GM23248 (cell line): ENCODE data around the gene MOB4. TPM values are rescaled to one million over a fixed set of nuclear protein-coding genes. Genes with fewer than 3 reads are reported as not detected.
"Not testable (repeated sequence)": the region's sequence is repeated elsewhere in the genome, so short reads cannot be mapped to it uniquely, and the experiment has no call there.

ENCODE experiments used
- DNase-seq: peaks from one replicate; pipeline ENCODE4 v3.0.0-alpha.2; 2015
- H2AFZ ChIP-seq: fragments of 200-600 bp; sonication (generic); 2 replicates; pipeline ENCODE4 v1.6.1; 2016; ENCODE audit warnings: antibody characterized with exemption
- H3F3A ChIP-seq: fragments of 200-600 bp; sonication (generic); 2 replicates; pipeline ENCODE4 v1.6.1; 2016; ENCODE audit warnings: mild to moderate bottlenecking, antibody characterized with exemption, mixed run types; ENCODE audit not compliant: insufficient read depth
- H3K27ac ChIP-seq: fragments of 200-600 bp; sonication (generic); 2 replicates; pipeline ENCODE4 v1.5.1; 2016; ENCODE audit warnings: mild to moderate bottlenecking
- H3K27me3 ChIP-seq: fragments of 200-600 bp; sonication (generic); replicated peaks from 2 replicates; pipeline ENCODE4 v1.6.1; 2016; ENCODE audit warnings: mild to moderate bottlenecking; ENCODE audit not compliant: insufficient read depth
- H3K36me3 ChIP-seq: fragments of 200-600 bp; sonication (generic); 2 replicates; pipeline ENCODE4 v1.6.1; 2016; ENCODE audit warnings: low read depth, mild to moderate bottlenecking
- H3K4me1 ChIP-seq: fragments of 200-600 bp; sonication (generic); 2 replicates; pipeline ENCODE4 v1.6.1; 2016; ENCODE audit warnings: mild to moderate bottlenecking; ENCODE audit not compliant: insufficient read depth
- H3K4me2 ChIP-seq: fragments of 200-600 bp; sonication (generic); one replicate; pipeline ENCODE4 v1.6.1; 2016; ENCODE audit warnings: mild to moderate bottlenecking; ENCODE audit not compliant: unreplicated experiment
- H3K4me3 ChIP-seq: fragments of 200-600 bp; sonication (generic); 2 replicates; pipeline ENCODE4 v1.5.1; 2016; ENCODE audit warnings: mild to moderate bottlenecking
- H3K79me2 ChIP-seq: fragments of 200-600 bp; sonication (generic); 2 replicates; pipeline ENCODE4 v1.6.1; 2016; ENCODE audit warnings: mild to moderate bottlenecking; ENCODE audit not compliant: insufficient read depth
- H3K9ac ChIP-seq: fragments of 200-600 bp; sonication (generic); 2 replicates; pipeline ENCODE4 v1.6.1; 2016; ENCODE audit warnings: mild to moderate bottlenecking
- H3K9me2 ChIP-seq: fragments of 200-600 bp; sonication (generic); 2 replicates; pipeline ENCODE4 v1.6.1; 2016; ENCODE audit warnings: mixed run types, mild to moderate bottlenecking, moderate library complexity; ENCODE audit not compliant: insufficient read depth
- H3K9me3 ChIP-seq: fragments of 200-600 bp; sonication (generic); one replicate; pipeline ENCODE4 v1.6.1; 2017; ENCODE audit warnings: low read depth
- H4K20me1 ChIP-seq: fragments of 200-600 bp; sonication (generic); 2 replicates; pipeline ENCODE4 v1.6.0; 2016; ENCODE audit not compliant: insufficient read depth
- EZH2 ChIP-seq: fragments of 200-600 bp; sonication (generic); IDR thresholded peaks from 2 replicates; pipeline ENCODE4 v1.6.1; 2018; ENCODE audit warnings: antibody characterized with exemption, mild to moderate bottlenecking; ENCODE audit not compliant: insufficient read depth, poor library complexity, severe bottlenecking
- EZH2phosphoT487 ChIP-seq: fragments of 200-600 bp; sonication (generic); IDR thresholded peaks from 2 replicates; pipeline ENCODE4 v1.6.1; 2018; ENCODE audit warnings: antibody characterized with exemption, moderate library complexity, mild to moderate bottlenecking, low read depth; ENCODE audit not compliant: insufficient read depth
- WGBS, 2 experiments: methylation state at CpG; one replicate each; pipeline ENCODE4 v1.1.6; 2015 to 2017; ENCODE audit warnings: low lambda C conversion rate in 2 of 2, low coverage in 1 of 2; ENCODE audit errors: missing lambda C conversion rate in 2 of 2; 5-methylcytosine and 5-hydroxymethylcytosine counted together
- in situ Hi-C: fragments of 300-500 bp; cut with MboI; formaldehyde crosslinking; loops from 2 replicates; pipeline ENCODE4 v1.15.0; 2020
- polyA plus RNA-seq: library from polyadenylated mRNA; unstranded; fragments of >200 nt; fragmentation: Nextera tagmentation; extraction: Ambion mirVana; gene quantifications from 2 replicates; pipeline ENCODE4 v1.2.1, GENCODE V29; 2016
- total RNA-seq: library from RNA; depleted of rRNA; stranded (reverse); fragments of >200 nt; shearing (Covaris generic); gene quantifications from 2 replicates; pipeline ENCODE4 v1.2.3, GENCODE V29; 2014

Gene MOB4
- total and polyA plus RNA-seq, 2 experiments from 2014 or later = 45.8 to 67.1 TPM

DNA sequence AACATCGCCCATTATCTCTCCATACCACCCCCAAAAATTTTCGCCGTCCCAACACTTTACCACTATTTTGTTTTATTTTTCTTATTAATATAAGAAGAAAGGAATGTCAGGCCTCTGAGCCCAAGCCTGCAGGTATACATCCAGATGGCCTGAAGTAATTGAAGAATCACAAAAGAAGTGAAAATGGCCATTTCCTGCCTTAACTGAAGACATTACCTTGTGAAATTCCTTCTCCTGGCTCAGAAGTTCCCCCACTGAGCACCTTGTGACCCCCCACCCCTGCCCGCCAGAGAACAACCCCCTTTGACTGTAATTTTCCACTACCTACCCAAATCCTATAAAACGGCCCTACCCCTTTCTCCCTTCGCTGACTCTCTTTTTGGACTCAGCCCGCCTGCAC lies 71.4 kb downstream of the MOB4 start:
- WGBS, 2 experiments = 89 to 90% methylated on average over 7 of the region's 7 CpGs
- in situ Hi-C loops, H3K9ac ChIP-seq, H4K20me1 ChIP-seq, H3F3A ChIP-seq, H3K36me3 ChIP-seq, H2AFZ ChIP-seq, H3K27ac ChIP-seq, H3K27me3 ChIP-seq, H3K9me3 ChIP-seq, H3K4me2 ChIP-seq, DNase-seq, H3K9me2 ChIP-seq, H3K4me1 ChIP-seq, H3K4me3 ChIP-seq, H3K79me2 ChIP-seq: not testable (repeated sequence)

DNA sequence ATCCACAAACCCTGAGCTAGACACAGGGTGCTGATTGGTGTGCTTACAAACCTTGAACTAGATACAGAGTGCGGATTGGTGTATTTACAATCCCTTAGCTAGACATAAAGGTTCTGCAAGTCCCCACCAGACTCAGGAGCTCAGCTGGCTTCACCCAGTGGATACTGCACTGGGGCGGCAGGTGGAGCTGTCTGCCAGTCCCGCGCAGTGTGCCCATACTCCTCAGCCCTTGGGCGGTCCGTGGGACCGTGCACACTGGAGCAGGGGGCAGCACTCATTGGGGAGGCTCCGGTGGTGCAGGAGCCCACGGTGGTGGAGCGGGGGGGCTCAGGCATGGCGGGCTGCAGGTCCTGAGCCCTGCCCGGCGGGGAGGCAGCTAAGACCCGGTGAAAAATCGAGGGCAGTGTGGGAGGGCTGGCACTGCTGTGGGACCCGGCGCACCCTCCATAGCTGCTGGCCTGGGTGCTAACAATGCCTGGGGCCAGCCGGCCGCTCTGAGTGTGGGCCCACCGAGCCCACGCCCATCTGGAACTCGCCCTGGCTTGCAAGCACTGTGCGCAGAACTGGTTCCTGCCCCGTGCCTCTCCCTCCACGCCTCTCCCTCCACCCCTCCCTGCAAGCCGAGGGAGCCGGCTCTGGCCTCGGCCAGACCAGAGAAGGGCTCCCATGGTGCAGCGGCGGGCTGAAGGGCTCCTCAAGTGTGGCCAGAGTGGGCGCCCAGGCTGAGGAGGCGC lies 75.6 kb downstream of the MOB4 start:
- no peaks in the 10 kb centered on the region for H4K20me1 ChIP-seq
- no peak for DNase-seq
- no peak overlapping the region for H3K4me3 ChIP-seq
- H3K9me3 ChIP-seq = no peaks in the 10 kb centered on the region
- H3K27me3 ChIP-seq = no peaks in the 10 kb centered on the region
- H3K79me2 ChIP-seq = no peaks in the 10 kb centered on the region
- no peaks in the 10 kb centered on the region for H3F3A ChIP-seq
- 91 to 98% methylated on average over 17 to 32 of the region's 32 CpGs for WGBS, 2 experiments
- H3K9me2 ChIP-seq = no peaks in the 10 kb centered on the region
- no peak for TF ChIP-seq EZH2phosphoT487
- no peak for TF ChIP-seq EZH2
- no peak overlapping the region for H2AFZ ChIP-seq
- no peak overlapping the region for H3K27ac ChIP-seq
- in situ Hi-C loops = no loop called here
- no peaks in the 10 kb centered on the region for H3K36me3 ChIP-seq
- H3K4me2 ChIP-seq = no peak overlapping the region
- no peaks in the 10 kb centered on the region for H3K4me1 ChIP-seq
- H3K9ac ChIP-seq = no peak overlapping the region

DNA sequence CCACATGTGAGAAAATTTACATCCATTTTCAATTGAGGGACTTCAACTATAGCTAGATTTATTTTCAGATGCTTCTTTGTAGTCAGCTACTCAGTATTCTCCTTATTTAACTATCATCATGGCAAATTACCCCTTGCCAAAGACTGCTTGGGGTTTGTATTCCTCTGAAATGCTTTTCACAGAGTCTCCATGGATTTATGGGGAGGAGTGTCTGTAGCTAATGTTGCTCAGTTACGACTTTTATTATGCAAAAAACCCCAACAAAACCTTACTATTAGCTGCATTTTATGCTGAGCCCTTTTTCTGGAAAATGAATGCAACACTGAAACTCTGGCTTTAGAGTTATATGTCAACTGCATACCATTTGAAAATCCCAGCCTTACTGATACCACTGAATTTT lies 80.9 kb downstream of the MOB4 start:
- Histone ChIP-seq H3K9ac (no peak overlapping the region), H3K4me1 (no peaks in the 10 kb centered on the region), H3K27me3 (no peaks in the 10 kb centered on the region), H4K20me1 (no peaks in the 10 kb centered on the region), H3F3A (no peaks in the 10 kb centered on the region), H3K36me3 (no peaks in the 10 kb centered on the region), H3K79me2 (no peaks in the 10 kb centered on the region), H3K4me2 (no peak overlapping the region), H3K9me3 (no peaks in the 10 kb centered on the region), H3K27ac (no peak overlapping the region), H2AFZ (no peak overlapping the region), H3K9me2 (no peaks in the 10 kb centered on the region), H3K4me3 (no peak overlapping the region)
- WGBS, 2 experiments = 44 to 48% methylated on average over 1 of the region's 1 CpG
- in situ Hi-C loops = no loop called here
- no peak for DNase-seq
- TF ChIP-seq EZH2phosphoT487 (no peak), EZH2 (no peak)

DNA sequence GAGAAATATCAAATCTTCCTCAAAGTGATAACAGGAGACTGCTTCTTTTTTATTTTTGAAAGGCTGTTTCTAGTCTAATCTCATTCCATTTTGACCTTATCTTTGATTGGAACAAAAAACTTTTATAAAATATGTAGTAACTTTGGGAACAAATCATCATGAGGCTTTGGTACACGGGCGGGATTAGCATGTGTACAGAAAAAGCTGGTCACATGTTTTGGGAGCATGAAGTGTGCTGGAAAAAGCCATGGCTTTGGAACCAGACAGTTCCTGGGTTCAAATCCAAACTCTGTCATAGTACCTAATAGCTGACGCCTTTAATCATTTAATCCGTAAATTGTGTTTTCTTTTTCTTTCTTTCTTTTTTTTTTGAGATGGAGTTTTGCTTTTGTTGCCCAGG lies 81.3 kb downstream of the MOB4 start:
- Histone ChIP-seq H3F3A (no peaks in the 10 kb centered on the region), H3K9ac (no peak overlapping the region), H3K4me3 (no peak overlapping the region), H3K36me3 (no peaks in the 10 kb centered on the region), H3K27ac (no peak overlapping the region), H3K79me2 (no peaks in the 10 kb centered on the region), H3K9me3 (no peaks in the 10 kb centered on the region), H2AFZ (no peak overlapping the region), H3K27me3 (no peaks in the 10 kb centered on the region), H3K4me1 (no peaks in the 10 kb centered on the region), H3K4me2 (no peak overlapping the region), H3K9me2 (no peaks in the 10 kb centered on the region), H4K20me1 (no peaks in the 10 kb centered on the region)
- DNase-seq = no peak
- WGBS, 2 experiments = 56 to 65% methylated on average over 4 of the region's 4 CpGs
- TF ChIP-seq EZH2 (no peak), EZH2phosphoT487 (no peak)
- in situ Hi-C loops = no loop called here

DNA sequence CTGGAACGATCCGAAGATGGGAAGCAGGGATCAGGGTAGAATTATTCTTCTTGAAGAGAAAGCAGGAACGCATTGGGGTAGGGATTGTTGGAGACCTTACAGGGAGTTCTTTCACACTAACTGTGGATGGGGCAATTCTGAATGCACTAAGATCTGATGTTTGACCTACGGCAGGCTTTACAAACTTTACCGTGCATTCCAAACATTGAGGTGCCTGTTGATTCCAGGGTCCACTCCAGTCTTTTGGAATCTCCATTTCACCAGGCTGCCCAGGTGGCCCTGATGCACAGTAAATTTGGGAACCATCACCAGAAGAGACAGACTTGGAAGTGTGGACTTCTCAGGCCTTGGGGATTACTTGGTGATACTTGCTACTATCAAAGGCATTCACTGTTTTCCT lies 82.6 kb downstream of the MOB4 start:
- Histone ChIP-seq H3K27ac (no peak overlapping the region), H3K36me3 (no peaks in the 10 kb centered on the region), H4K20me1 (no peaks in the 10 kb centered on the region), H3K4me2 (no peak overlapping the region), H3K4me1 (no peaks in the 10 kb centered on the region), H3K79me2 (no peaks in the 10 kb centered on the region), H3K9me3 (no peaks in the 10 kb centered on the region), H3F3A (no peaks in the 10 kb centered on the region), H3K4me3 (no peak overlapping the region), H2AFZ (no peak overlapping the region), H3K27me3 (no peaks in the 10 kb centered on the region), H3K9ac (no peak overlapping the region), H3K9me2 (no peaks in the 10 kb centered on the region)
- WGBS, 2 experiments = 96 to 97% methylated on average over 5 of the region's 5 CpGs
- in situ Hi-C loops = no loop called here
- DNase-seq = no peak
- TF ChIP-seq EZH2 (no peak), EZH2phosphoT487 (no peak)
